ENCODE results near the gene CHRNA3.

CHRNA3 gene

GRCh38 chr15:78634210-78635145 is 13.7 kb upstream of the CHRNA3 start:
- Histone ChIP-seq H3K4me1 (peaks cover 24% of the 10 kb centered on the region), H3K9me3 (no peaks in the 10 kb centered on the region), H3K36me3 (peaks cover 70% of the 10 kb centered on the region), H3K27me3 (no peaks in the 10 kb centered on the region), H3K4me3 (ENCODE audit: low read depth, low read length) (no peak overlapping the region)
- no peak for DNase-seq
- TF ChIP-seq, protein P1, sequence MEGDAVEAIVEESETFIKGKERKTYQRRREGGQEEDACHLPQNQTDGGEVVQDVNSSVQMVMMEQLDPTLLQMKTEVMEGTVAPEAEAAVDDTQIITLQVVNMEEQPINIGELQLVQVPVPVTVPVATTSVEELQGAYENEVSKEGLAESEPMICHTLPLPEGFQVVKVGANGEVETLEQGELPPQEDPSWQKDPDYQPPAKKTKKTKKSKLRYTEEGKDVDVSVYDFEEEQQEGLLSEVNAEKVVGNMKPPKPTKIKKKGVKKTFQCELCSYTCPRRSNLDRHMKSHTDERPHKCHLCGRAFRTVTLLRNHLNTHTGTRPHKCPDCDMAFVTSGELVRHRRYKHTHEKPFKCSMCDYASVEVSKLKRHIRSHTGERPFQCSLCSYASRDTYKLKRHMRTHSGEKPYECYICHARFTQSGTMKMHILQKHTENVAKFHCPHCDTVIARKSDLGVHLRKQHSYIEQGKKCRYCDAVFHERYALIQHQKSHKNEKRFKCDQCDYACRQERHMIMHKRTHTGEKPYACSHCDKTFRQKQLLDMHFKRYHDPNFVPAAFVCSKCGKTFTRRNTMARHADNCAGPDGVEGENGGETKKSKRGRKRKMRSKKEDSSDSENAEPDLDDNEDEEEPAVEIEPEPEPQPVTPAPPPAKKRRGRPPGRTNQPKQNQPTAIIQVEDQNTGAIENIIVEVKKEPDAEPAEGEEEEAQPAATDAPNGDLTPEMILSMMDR (IDR thresholded peaks at IDR 0.05; ENCODE audit: low read depth, low read length): no peak

DNA sequence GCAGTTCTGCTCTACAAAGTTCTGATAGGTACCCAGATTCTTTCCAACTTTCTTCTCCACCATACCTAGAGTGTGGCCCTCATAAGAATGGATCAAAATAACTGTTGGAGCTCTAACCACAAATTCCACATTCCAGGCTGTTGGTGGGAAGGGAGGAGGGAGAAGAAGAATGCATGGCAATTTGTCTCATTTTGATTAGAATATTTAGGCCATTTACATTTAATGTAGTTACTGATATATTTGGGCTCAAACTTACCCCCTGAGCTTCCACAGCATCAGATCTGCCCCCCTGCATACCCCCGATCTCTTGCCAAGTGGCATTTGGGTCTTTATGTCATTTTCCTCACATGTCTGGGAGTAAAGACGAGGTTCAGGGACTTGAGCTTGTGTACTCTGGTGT is 12.6 kb upstream of the CHRNA3 start:
- Histone ChIP-seq H3K4me1 (peaks cover 14% of the 10 kb centered on the region), H3K27me3 (no peaks in the 10 kb centered on the region), H3K4me3 (ENCODE audit: low read depth, low read length) (no peak overlapping the region), H3K36me3 (peaks cover 81% of the 10 kb centered on the region), H3K9me3 (no peaks in the 10 kb centered on the region)
- TF ChIP-seq, protein P1 (IDR thresholded peaks at IDR 0.05; ENCODE audit: low read depth, low read length): no peak
- DNase-seq: no peak

GRCh38 chr15:78630886-78631633 is 10.3 kb upstream of the CHRNA3 start:
- H3K4me3 ChIP-seq (ENCODE audit: low read depth, low read length): no peak overlapping the region
- H3K27me3 ChIP-seq: no peaks in the 10 kb centered on the region
- peaks cover 96% of the 10 kb centered on the region for H3K36me3 ChIP-seq
- H3K9me3 ChIP-seq: no peaks in the 10 kb centered on the region
- TF ChIP-seq, protein P1 (IDR thresholded peaks at IDR 0.05; ENCODE audit: low read depth, low read length): no peak
- no peak for DNase-seq
- peaks cover 6% of the 10 kb centered on the region for H3K4me1 ChIP-seq

- H3K27me3 ChIP-seq: no peaks in the 10 kb centered on the region
- H3K36me3 ChIP-seq: peaks cover 96% of the 10 kb centered on the region
- no peaks in the 10 kb centered on the region for H3K9me3 ChIP-seq
- TF ChIP-seq, protein P1 (IDR thresholded peaks at IDR 0.05; ENCODE audit: low read depth, low read length): no peak
- H3K4me1 ChIP-seq: peaks cover 15% of the 10 kb centered on the region
- no peak overlapping the region for H3K4me3 ChIP-seq (ENCODE audit: low read depth, low read length)
- no peak for DNase-seq
Observed at GRCh38 chr15:78629716-78630065, 8.9 kb upstream of the CHRNA3 start.

DNA sequence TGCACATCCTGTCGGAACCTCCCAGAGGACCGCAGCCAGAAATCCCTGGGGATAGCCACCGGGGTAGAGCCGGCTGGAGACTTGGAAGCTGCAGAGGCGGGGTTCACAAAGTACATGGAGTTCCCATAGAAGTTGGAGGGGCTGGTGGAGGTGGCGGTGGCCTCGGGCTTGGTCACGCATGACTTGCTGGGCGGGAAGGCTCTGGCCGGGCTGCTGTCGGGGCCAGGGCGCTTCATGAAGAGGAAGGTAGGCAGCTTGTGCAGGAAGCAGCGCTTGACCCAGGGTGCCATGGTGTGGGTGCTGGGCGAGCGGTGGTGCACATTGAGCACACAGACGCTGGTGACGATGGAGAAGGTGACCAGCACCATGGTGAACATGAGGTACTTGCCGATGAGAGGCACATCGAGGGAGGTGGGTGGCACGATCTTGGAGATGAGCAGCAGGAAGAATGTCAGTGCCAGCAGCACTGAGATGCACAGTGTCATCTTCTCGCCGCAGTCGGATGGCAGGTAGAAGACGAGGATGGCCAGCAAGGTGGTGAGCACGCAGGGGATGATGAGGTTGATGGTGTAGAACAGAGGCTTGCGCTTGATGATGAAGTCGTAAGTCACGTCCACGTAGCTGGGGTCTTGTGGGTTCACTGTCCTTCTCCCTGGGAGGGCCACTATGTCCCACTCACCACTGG is 8.4 kb upstream of the CHRNA3 start:
- no peaks in the 10 kb centered on the region for H3K9me3 ChIP-seq
- no peak for DNase-seq
- H3K36me3 ChIP-seq: peaks cover 96% of the 10 kb centered on the region
- H3K27me3 ChIP-seq: no peaks in the 10 kb centered on the region
- H3K4me1 ChIP-seq: peaks cover 15% of the 10 kb centered on the region
- TF ChIP-seq, protein P1 (IDR thresholded peaks at IDR 0.05; ENCODE audit: low read depth, low read length): no peak
- H3K4me3 ChIP-seq (ENCODE audit: low read depth, low read length): no peak overlapping the region
